Testis (tissue), 3 donors: ENCODE data around the gene C2orf68. TPM values are rescaled to one million over a fixed set of nuclear protein-coding genes. Genes with fewer than 3 reads are reported as not detected.

Experiments
- DNase-seq: peaks from one replicate; pipeline ENCODE4 v3.0.0-alpha.2; 2019
- H3K27ac ChIP-seq, 2 donors: fragments of 200-600 bp; sonication (generic); one replicate each; pipeline ENCODE4 v1.5.1; 2019
- H3K27me3 ChIP-seq: fragments of 200-600 bp; sonication (generic); one replicate; pipeline ENCODE4 v1.5.1; 2019
- H3K36me3 ChIP-seq: fragments of 200-600 bp; sonication (generic); one replicate; pipeline ENCODE4 v1.5.1; 2017; ENCODE audit warnings: low read depth; ENCODE audit errors: missing control alignments
- H3K4me1 ChIP-seq: fragments of 200-600 bp; sonication (generic); one replicate; pipeline ENCODE4 v1.5.1; 2019
- H3K4me3 ChIP-seq, 2 donors: fragments of 200-600 bp; sonication (generic); one replicate each; pipeline ENCODE4 v1.5.1; 2017 to 2019
- H3K9me3 ChIP-seq: fragments of 200-600 bp; sonication (generic); one replicate; pipeline ENCODE4 v1.5.1; 2017
- CTCF ChIP-seq, 3 experiments: fragments of 450-650 bp in 2 of 3; fragments of 200-600 bp in 1 of 3; sonication (generic) in 1 of 3; IDR thresholded peaks; one replicate each; pipeline ENCODE4 v1.5.1; 2016 to 2019; ENCODE audit warnings: antibody characterized with exemption in 3 of 3, mild to moderate bottlenecking in 2 of 3, moderate library complexity in 1 of 3
- POLR2A ChIP-seq: fragments of 450-650 bp; IDR thresholded peaks from one replicate; pipeline ENCODE4 v1.6.1; 2017; ENCODE audit warnings: antibody characterized with exemption, mild to moderate bottlenecking, moderate library complexity
- WGBS, 2 donors: methylation state at CpG; one replicate each; pipeline ENCODE4 v1.1.5; 2018; 5-methylcytosine and 5-hydroxymethylcytosine counted together
- intact Hi-C: fragments of 100-400 bp; cut with DNase I; formaldehyde crosslinking; loops from one replicate; pipeline ENCODE4 v1.15.1; 2023; ENCODE audit warnings: low total_unique reads
- polyA plus RNA-seq: library from polyadenylated mRNA; stranded (reverse); fragments of 350-450 nt; fragmentation: Illumina TruSeq; extraction: RNeasy Lipid Tissue Mini Kit (QIAGEN cat#74804); gene quantifications from one replicate; pipeline ENCODE4 v1.2.3, GENCODE V29; 2014; ENCODE audit warnings: low read depth, low replicate concordance; ENCODE audit not compliant: insufficient read depth
- total RNA-seq, 2 donors: library from RNA; depleted of rRNA; stranded (reverse); fragments of >200 nt; gene quantifications; one replicate each; pipeline ENCODE4 v1.2.3, GENCODE V29; 2016

C2orf68 gene
- total and polyA plus RNA-seq, 3 donors from 2014 or later, result 22.9 to 55.7 (median 37.6) TPM

- Histone ChIP-seq H3K27ac (peak overlapping the region; percentile 1 to 59), H3K36me3 (no peaks in the 10 kb centered on the region), H3K27me3 (no peaks in the 10 kb centered on the region), H3K4me1 (peaks cover 32% of the 10 kb centered on the region), H3K9me3 (no peaks in the 10 kb centered on the region), H3K4me3 (no peak overlapping the region)
- no peak for TF ChIP-seq POLR2A
- TF ChIP-seq CTCF (IDR thresholded peaks at IDR 0.05), result no peak
- no peak for DNase-seq
- WGBS, 2 donors, result 29 to 46% methylated on average over 6 of the region's 6 CpGs
- intact Hi-C loops, result no loop called here
Measured at GRCh38 chr2:85579266-85579935, 32.5 kb downstream of the C2orf68 start.

GRCh38 chr2:85578243-85579180 lies 33.4 kb downstream of the C2orf68 start:
- H3K4me3 ChIP-seq, result no peak overlapping the region
- H3K9me3 ChIP-seq, result no peaks in the 10 kb centered on the region
- H3K36me3 ChIP-seq, result no peaks in the 10 kb centered on the region
- H3K4me1 ChIP-seq, result peaks cover 26% of the 10 kb centered on the region
- intact Hi-C loops, result no loop called here
- TF ChIP-seq POLR2A (no peak), CTCF (IDR thresholded peaks at IDR 0.05) (no peak)
- WGBS, 2 donors, result 55 to 62% methylated on average over 19 of the region's 19 CpGs
- no peaks in the 10 kb centered on the region for H3K27me3 ChIP-seq
- DNase-seq, result peak; percentile 41
- H3K27ac ChIP-seq, result peak overlapping the region; percentile 19 to 59

- H3K4me1 ChIP-seq, result peaks cover 26% of the 10 kb centered on the region
- DNase-seq, result no peak
- WGBS, 2 donors, result 57 to 67% methylated on average over 19 of the region's 19 CpGs
- no peak for TF ChIP-seq CTCF (IDR thresholded peaks at IDR 0.05)
- TF ChIP-seq POLR2A, result no peak
- peak within 1 kb of the TSS; percentile 19 to 59 for H3K27ac ChIP-seq
- intact Hi-C loops, result no loop called here
- H3K27me3 ChIP-seq, result no peaks in the 10 kb centered on the region
- no peak within 1 kb of the TSS for H3K4me3 ChIP-seq
- H3K9me3 ChIP-seq, result no peaks in the 10 kb centered on the region
- H3K36me3 ChIP-seq, result no peaks in the 10 kb centered on the region
Measured at GRCh38 chr2:85577386-85578242, 34.3 kb downstream of the C2orf68 start, which contains the start of gene VAMP8. Gene VAMP8 (plus strand): TSS chr2:85577586. CDS start chr2:85577647, 61 bp downstream.

GRCh38 chr2:85577063-85577385 lies 34.8 kb downstream of the C2orf68 start:
- Histone ChIP-seq H3K27ac (peak overlapping the region in 1 of 2 donors; percentile 59), H3K27me3 (no peaks in the 10 kb centered on the region), H3K36me3 (no peaks in the 10 kb centered on the region), H3K4me1 (peaks cover 26% of the 10 kb centered on the region), H3K9me3 (no peaks in the 10 kb centered on the region), H3K4me3 (no peak overlapping the region)
- intact Hi-C loops, result no loop called here
- no peak for DNase-seq
- WGBS, 2 donors, result 79 to 80% methylated on average over 3 of the region's 3 CpGs
- TF ChIP-seq POLR2A (no peak), CTCF (IDR thresholded peaks at IDR 0.05) (no peak)
